ENCODE measurements around the gene ATF7IP.
"Not testable (repeated sequence)": the region's sequence is repeated elsewhere in the genome, so short reads cannot be mapped to it uniquely, and the experiment has no call there.

ATF7IP gene

DNA sequence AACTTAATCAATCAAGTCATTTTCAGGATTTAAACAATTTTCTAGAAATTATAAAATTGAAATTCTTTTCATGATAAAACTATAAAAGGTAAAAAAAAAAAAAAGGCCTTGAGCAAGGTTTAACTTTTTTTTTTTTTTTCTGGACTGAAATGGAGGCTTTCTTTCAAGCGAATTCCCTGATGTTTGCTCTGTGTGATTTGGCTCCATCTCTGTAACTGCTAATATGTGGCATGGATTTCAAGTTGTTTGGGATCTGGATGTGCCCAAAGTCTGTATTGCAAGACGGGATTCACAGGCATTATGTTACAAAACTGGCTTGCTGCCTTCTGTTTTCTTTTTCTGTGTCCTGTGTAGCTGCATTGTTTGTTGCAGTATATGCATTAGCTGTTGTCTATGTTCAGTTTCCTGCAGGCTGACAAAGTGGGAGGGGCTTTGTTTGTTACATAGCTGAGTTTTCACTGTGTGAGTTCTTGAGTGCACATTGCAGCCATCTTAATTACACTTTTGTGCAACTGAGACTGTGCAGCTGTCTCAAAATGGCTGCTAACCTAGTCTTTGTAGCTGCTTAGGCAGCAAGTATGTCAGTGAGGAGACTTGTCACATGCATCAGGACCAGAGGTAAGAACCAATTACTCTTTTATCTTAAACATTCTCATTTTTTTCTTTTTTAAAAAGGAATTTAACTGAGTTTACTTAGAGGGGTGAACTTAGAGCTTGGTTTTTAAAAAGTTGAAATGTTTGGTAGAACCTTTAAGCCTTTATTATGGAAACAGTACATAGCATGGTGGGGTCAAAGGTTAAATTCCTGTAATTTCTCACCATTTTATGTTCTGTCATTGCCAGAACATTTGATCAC, 19.5 kb downstream of the ATF7IP start:
- peak; percentile 83 to 97 for DNase-seq

GRCh38 chr12:14387219-14387871, 21.9 kb downstream of the ATF7IP start:
- DNase-seq = no peak

DNA sequence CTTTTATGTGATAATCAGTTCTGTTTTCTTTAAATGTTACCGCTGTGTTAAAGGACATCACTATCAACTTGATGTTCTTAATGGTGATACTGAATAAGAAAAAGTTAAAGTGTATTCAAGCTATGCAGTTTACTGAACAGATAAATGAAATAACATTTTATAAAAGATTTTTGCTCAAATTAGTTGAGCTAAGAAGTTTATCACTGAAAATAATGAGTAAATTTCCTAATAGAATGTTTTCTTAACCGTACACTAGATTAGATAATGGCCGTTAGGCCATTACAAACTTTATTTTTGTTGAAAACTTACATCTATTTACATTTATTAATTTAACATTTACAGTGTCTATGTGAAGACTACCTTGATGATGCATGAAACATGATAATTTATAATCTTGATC, 25.0 kb downstream of the ATF7IP start:
- DNase-seq = no peak

DNA sequence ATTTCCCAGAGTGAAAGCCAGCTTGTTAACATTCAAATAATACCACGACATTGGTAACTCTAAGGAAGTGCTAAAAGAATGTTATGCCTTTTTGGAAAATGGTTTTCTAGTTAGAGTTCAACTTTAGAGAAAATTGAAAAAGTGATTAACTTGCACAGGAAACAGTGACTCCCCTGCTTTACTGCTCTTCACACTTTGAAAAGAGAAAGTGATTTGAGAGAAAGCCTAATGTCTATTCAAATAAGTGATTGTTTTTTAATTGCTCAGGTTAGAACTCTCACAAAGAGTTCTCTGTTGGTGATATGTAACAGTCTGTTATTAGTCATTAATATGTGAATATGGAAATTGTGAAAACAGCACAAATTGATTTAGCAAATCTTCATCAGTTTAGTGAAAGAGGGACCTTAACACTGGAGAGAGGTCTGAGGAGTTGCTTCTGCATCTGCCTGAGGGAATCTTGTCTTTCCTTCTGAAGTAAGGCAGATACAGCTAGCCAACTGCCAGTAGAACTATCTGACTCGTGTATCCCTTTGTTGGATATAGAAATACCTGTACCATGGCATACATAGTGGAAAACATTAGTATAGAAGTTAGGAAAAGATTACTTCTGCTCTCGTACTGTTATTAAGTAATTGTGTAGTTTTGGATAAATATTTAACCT, 25.5 kb downstream of the ATF7IP start:
- no peak for DNase-seq

- DNase-seq = no peak
Observed at GRCh38 chr12:14393751-14394150, 28.3 kb downstream of the ATF7IP start.

DNA sequence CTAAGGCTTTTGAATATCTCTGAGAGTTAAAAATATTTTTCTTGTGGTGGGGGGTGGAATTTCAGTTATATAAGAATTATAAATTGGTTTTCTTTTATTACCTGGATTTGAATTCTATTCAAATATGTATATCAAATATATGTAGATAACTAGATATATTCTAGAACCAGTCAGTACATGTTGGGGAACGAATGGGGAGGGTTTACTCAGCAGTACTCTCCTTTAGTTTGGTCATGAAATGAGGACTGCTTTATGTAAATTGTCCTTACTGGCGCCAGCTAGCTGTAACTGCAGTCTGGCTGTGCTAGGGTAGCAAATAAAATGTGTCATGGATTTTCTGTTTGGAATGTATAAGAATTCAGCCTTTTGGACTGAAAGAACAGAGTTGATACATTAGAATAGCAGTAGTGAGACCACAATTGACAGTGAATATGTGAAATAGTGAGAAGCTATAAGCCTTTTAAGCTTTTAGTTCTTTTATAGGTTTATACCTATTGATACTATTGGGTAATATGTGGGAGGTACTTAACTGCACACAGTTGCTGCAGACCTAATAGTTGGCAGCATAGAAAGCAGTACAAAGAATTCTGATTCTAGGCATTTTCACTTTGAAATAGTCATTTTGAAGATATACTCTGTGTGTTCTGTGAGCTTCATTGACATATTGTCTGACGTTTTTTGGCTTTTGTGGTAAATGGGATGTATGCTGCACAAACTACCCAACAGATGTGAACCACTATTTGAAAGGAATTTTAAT, 29.0 kb downstream of the ATF7IP start:
- DNase-seq = peak; percentile 85 to 95

DNA sequence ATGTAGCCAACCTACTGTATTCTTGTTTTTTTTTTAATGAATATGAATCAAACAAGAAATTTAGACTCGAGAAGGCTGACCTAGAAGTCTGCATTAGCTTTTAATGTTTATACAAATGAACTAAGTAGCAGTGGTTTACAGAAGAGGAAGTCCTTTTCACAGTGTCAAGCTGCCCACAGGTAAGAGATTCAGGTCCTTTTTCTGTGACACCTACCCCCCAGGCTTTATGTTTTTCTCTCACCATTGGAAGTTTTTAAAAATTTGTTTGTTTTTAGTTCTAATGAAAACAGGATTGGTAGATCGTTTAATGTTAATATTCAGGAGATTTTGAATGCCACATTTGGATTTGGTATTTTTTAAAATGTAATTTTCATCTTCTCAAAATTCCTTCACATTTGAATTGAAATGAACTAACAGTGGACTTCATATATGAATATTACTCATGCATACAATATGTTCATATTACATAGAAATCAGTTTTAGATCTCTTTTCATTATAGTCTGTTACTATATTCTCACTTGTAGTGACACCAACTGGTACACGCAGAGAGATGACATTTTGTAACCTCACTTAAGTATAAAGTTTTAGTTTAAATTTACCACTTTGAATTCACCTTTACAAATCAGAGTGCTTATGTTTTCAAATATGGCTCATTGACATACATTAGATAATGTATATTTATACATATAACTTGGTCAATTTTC, 29.7 kb downstream of the ATF7IP start:
- no peak for DNase-seq

DNA sequence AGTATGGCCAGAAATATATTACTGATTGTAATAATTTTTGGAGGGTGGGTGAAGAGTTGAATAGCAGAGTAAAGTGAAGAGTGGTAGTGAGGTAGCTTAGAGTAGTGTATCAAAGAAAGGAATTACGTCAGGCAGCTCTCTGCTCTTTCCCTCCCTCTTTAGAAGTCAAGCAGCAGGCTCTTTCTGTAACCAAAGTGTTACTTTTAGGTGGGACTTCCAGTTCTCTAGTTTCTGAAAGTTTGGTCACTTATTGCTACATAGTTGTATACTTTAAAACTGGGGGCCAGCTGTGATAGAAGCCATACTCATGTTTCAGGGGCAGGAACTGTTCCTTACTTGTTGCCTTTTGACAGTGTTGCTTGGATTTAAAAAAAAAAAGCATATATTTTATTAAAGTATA, 30.6 kb downstream of the ATF7IP start:
- DNase-seq = no peak

DNA sequence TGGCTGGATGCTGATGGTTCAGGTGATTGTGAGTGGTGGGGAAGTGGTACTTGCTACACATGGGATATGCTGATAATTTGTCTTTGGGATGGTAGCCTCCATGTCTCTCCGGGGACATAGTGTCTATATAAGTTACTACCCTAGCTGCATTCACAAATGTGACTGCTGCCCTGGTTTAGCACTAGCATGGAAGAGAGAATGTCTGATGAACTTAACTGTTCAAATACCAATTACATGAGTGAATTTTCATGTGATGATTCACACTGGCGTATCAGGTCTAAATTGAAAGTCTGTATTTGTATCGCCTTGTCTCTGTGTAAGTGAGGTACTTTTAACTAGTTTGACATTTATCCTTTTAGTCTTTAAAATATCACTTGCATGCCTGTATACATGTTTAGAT, 34.4 kb downstream of the ATF7IP start:
- DNase-seq = peak in 1 of 2 experiments; percentile 33

DNA sequence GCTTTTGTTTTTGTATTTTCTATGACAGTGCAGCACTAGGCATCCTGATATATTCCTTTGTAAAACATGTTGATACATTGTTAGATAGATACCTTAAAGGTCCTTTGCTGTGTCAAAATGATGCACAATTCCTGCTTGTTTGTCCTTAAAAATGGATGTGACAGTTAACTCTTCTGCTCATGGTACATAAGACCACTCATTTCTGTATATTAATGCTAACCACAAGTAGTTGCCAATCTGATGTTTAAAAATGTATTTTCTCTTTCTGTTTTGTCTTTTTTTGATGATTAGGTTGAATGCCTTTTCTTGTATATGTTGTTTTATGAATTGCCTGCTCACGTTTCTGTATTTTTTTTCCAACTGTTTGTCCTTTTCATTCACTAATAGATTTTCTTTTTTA, 35.1 kb downstream of the ATF7IP start:
- no peak for DNase-seq

GRCh38 chr12:14401267-14401666, 35.8 kb downstream of the ATF7IP start:
- not testable (repeated sequence) for DNase-seq

DNA sequence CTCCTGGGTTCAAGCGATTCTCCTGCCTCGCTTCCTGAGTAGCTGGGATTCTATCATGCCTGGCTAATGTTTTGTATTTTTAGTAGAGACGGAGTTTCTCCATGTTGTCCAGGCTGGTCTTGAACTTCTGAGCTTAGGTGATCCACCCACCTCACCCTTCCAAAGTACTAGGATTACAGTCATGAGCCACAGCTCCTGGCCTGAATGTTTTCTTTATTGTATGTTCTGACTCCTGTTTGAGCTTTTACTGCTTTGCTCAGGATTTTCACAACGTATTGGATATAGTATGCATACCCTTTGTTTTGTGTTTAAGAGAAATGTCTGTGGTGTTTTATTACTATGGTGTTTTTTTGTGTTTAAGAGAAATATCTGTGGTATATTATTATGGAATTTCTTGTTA, 37.2 kb downstream of the ATF7IP start:
- DNase-seq = no peak

GRCh38 chr12:14403293-14403692, 37.8 kb downstream of the ATF7IP start:
- DNase-seq = peak in 1 of 2 experiments; percentile 50

- peak; percentile 80 to 94 for DNase-seq
Observed at GRCh38 chr12:14403711-14404196, 38.3 kb downstream of the ATF7IP start.

DNA sequence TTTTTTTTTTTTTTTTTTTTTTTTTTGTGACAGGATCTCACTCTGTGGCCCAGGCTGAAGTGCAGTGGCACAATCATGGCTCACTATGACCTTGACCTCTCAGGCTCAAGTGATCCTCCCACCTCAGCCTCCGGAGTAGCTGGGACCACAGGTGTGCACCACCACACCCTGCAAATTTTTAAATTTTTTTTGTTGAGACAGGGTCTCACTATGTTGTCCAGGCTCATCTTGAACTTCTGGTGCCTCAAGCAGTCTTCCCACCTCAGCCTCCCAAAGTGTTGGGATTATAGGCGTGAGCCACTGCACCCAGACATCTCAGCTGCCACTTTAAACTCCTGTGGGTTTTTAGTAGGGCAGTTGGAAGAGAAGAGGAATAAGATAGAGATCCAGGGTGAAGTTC, 39.9 kb downstream of the ATF7IP start:
- not testable (repeated sequence) for DNase-seq

DNA sequence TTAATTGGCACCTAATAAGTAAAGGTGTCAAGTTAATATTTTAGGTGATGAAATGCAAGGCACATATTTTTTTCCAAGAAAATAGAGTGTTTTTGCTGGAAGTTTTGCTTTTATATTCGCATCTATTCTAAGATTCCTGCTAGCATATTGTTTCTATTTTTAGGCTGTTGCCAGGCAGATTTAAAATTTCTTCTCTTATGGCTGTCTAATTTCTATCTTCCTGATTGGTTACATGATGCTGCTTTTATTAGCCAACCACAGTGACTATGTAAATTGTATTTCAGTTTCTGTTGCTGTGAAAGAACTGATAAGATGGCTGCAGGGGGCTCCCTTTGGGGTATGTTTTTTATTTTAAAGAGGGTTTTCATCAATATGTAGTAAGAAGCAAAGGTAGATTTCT, 42.7 kb downstream of the ATF7IP start:
- peak in 1 of 2 experiments; percentile 32 for DNase-seq

DNA sequence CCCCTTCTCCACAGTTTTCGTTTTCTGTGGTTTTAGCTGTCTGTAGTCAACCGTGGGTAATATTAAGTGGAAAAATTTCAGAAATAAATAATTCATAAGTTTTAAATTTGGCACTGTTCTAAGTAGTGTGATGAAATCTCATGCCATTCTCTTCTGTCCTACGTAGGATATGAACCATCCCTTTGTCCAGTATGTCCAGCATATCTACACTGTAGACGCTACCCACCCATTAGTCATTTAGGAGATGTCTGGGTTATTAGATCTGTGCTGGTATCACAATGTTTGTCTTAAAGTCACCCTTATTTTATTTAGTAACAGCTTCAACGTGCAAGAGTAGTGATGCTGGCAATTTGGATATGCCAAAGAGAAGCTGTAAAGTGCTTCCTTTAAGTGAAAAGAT, 44.7 kb downstream of the ATF7IP start:
- DNase-seq = no peak

DNA sequence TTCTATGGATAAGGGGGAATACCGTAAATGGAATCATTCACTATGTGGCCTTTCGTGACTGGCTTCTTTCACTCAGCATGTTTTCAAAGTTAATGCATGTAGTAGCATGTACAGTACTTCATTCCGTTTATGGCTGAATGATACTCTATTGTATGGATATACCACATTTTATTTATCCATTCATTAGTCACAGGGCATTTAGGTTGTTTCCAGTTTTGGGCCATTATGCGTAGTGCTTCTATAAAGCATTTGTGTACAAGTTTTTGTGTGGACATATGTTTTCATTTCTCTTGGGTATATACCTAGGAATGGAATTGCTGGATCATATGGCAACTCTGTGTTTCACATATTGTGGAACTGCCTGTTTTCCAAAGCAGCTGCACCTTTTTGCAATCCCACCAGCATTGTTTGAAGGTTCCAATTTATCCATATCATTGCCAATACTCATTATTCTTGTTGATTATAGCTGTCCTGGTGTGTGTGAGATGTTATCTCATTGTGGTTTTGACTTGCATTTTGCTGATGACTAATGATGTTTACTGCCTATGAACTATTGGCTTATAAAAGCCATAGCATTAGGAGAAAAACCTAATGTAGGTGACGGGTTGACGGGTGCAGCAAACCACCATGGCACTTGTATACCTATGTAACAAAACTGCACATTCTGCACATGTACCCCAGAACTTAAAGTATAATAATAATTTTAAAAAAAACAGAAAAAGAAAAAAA, 45.5 kb downstream of the ATF7IP start:
- peak; percentile 26 to 83 for DNase-seq

DNA sequence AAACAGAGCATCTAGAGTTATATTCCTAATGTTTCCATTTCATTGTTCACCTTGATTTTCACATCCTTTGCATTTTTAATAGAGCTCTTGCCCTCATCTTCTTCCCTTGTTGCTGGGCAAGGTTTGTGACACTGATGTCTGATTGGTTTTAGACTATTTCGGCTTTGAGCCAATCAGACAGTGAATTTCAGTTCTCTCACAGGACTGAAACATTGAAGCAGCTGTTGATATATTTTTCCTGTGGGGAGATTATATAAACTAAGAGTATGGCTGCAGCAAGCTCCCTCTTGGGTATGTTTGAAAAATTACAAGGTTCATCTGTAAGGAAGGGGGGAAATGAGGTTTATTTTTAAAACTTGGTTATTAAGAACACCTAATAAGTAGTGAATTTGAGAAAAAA, 51.2 kb downstream of the ATF7IP start:
- DNase-seq = peak; percentile 57 to 87

DNA sequence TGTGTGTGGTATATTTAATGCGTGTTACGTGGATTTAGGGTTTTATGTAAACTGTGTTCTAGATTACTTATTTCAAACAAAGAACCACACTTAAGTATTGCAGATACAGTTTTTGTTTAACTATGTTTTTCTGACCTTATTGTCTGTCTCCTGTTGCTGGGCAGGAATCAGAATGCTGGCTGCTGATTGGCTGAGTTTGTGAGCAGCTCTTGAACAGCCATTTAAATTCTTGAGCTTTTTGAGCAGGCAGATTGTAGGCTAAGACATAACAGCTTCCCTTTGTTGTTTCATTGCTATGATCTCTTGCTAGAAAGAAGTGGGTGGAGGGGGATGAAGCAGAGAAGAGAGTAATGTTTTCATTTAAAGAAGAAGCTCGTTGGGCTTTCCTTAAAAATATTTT, 52.2 kb downstream of the ATF7IP start:
- peak; percentile 41 to 72 for DNase-seq

DNA sequence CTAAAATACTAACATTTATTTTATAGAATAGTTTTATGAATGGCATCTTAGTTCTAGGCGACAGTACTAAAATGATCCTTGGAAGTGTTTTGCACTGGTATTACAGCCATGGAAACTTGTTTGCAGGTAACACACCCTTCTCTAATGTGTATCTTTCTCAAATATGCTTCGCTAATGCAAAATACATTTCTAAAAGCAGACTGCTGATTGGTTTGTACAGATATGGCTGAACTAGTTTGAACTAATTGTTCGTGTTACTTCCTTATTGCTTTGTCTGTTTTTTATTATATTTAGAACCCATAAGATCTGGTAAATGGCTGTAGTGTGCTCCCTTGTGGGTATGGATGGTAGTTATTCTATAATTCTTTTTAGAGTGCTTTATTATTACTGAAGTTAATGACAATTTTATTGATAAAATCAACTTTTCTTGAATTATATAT, 53.0 kb downstream of the ATF7IP start:
- peak in 1 of 2 experiments; percentile 27 for DNase-seq

Measured in NCI-H2081 (cell line).